ENCODE results near the gene CEP135. TPM values are rescaled to one million over a fixed set of nuclear protein-coding genes. Genes with fewer than 3 reads are reported as not detected.

The CEP135 gene
- total RNA-seq, 1 donor from 2014 or later = 8.2 TPM

GRCh38 chr4:56078866-56079265 is 130.1 kb downstream of the CEP135 start:
- H3K4me1 ChIP-seq (ENCODE audit: insufficient read depth, low read length) = no peaks in the 10 kb centered on the region
- H3K27ac Mint-ChIP-seq (ENCODE audit: unreplicated experiment) = no peak overlapping the region
- H4K20me1 ChIP-seq (ENCODE audit: insufficient read depth, low read length) = no peaks in the 10 kb centered on the region
- H3K4me3 ChIP-seq (ENCODE audit: insufficient read depth, low read depth, low read length) = no peak overlapping the region
- H3K36me3 ChIP-seq (ENCODE audit: insufficient read depth, low read length) = no peaks in the 10 kb centered on the region
- no peaks in the 10 kb centered on the region for H3K79me2 ChIP-seq (ENCODE audit: insufficient read depth, low read length)
- no peaks in the 10 kb centered on the region for H3K9me3 ChIP-seq (ENCODE audit: insufficient read depth, low read depth, low read length)
- H3K27ac ChIP-seq (ENCODE audit: low read depth, low read length) = no peak overlapping the region
- H3K4me1 Mint-ChIP-seq (ENCODE audit: low read depth, unreplicated experiment) = peaks cover 2% of the 10 kb centered on the region
- no peaks in the 10 kb centered on the region for H3K27me3 ChIP-seq (ENCODE audit: insufficient read depth, low read length)
- TF ChIP-seq EZH2 (IDR thresholded peaks at IDR 0.05; ENCODE audit: insufficient read depth, low read length) = no peak
- TF ChIP-seq, protein P1, sequence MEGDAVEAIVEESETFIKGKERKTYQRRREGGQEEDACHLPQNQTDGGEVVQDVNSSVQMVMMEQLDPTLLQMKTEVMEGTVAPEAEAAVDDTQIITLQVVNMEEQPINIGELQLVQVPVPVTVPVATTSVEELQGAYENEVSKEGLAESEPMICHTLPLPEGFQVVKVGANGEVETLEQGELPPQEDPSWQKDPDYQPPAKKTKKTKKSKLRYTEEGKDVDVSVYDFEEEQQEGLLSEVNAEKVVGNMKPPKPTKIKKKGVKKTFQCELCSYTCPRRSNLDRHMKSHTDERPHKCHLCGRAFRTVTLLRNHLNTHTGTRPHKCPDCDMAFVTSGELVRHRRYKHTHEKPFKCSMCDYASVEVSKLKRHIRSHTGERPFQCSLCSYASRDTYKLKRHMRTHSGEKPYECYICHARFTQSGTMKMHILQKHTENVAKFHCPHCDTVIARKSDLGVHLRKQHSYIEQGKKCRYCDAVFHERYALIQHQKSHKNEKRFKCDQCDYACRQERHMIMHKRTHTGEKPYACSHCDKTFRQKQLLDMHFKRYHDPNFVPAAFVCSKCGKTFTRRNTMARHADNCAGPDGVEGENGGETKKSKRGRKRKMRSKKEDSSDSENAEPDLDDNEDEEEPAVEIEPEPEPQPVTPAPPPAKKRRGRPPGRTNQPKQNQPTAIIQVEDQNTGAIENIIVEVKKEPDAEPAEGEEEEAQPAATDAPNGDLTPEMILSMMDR (IDR thresholded peaks at IDR 0.05; ENCODE audit: insufficient read depth, low read depth, low read length) = no peak
- no peak overlapping the region for H2AFZ ChIP-seq (ENCODE audit: low read depth, low read length)
- no peak overlapping the region for H3K9ac ChIP-seq (ENCODE audit: low read length)
- no peak overlapping the region for H3K4me3 Mint-ChIP-seq (ENCODE audit: unreplicated experiment)
- no peak for DNase-seq (ENCODE audit: low read depth)
- no peaks in the 10 kb centered on the region for H3K9me3 Mint-ChIP-seq (ENCODE audit: unreplicated experiment)
- H3K27me3 Mint-ChIP-seq (ENCODE audit: low read depth, unreplicated experiment) = no peaks in the 10 kb centered on the region
- no peaks in the 10 kb centered on the region for H3K36me3 Mint-ChIP-seq (ENCODE audit: low read depth, unreplicated experiment)
- no peak overlapping the region for H3K4me2 ChIP-seq (ENCODE audit: low read length)
- no peak for FAIRE-seq

DNA sequence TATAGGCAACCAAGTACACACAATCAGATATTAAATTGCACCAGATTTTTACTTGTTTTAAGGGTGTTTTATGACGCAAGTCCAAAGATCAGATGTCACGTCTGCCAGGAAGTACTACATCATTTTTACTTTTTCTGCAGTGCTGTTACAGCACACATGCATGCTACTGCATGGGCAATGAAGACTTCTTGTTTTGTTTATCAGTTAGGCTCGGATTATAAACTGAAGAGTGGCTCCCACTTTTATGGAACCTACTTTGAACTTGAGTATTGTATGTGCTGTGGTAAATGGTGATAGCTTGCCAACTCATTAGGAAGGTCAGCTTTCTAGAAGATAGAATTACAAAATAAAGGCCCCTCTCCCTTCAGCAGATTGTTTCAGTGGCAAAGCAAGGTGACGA is 131.6 kb downstream of the CEP135 start:
- Mint-ChIP-seq H3K4me1 (ENCODE audit: low read depth, unreplicated experiment) (peaks cover 3% of the 10 kb centered on the region), H3K9me3 (ENCODE audit: unreplicated experiment) (no peaks in the 10 kb centered on the region), H3K4me3 (ENCODE audit: unreplicated experiment) (no peak overlapping the region), H3K27me3 (ENCODE audit: low read depth, unreplicated experiment) (no peaks in the 10 kb centered on the region), H3K36me3 (ENCODE audit: low read depth, unreplicated experiment) (no peaks in the 10 kb centered on the region), H3K27ac (ENCODE audit: unreplicated experiment) (no peak overlapping the region)
- TF ChIP-seq, protein P1 (IDR thresholded peaks at IDR 0.05; ENCODE audit: insufficient read depth, low read depth, low read length) = no peak
- TF ChIP-seq EZH2 (IDR thresholded peaks at IDR 0.05; ENCODE audit: insufficient read depth, low read length) = no peak
- H4K20me1 ChIP-seq (ENCODE audit: insufficient read depth, low read length) = no peaks in the 10 kb centered on the region
- no peaks in the 10 kb centered on the region for H3K79me2 ChIP-seq (ENCODE audit: insufficient read depth, low read length)
- H3K27ac ChIP-seq (ENCODE audit: low read depth, low read length) = no peak overlapping the region
- FAIRE-seq (no peak), DNase-seq (ENCODE audit: low read depth) (no peak)
- no peaks in the 10 kb centered on the region for H3K36me3 ChIP-seq (ENCODE audit: insufficient read depth, low read length)
- H3K9ac ChIP-seq (ENCODE audit: low read length) = no peak overlapping the region
- no peak overlapping the region for H2AFZ ChIP-seq (ENCODE audit: low read depth, low read length)
- H3K4me2 ChIP-seq (ENCODE audit: low read length) = no peak overlapping the region
- H3K27me3 ChIP-seq (ENCODE audit: insufficient read depth, low read length) = no peaks in the 10 kb centered on the region
- no peaks in the 10 kb centered on the region for H3K9me3 ChIP-seq (ENCODE audit: insufficient read depth, low read depth, low read length)
- H3K4me1 ChIP-seq (ENCODE audit: insufficient read depth, low read length) = no peaks in the 10 kb centered on the region
- no peak overlapping the region for H3K4me3 ChIP-seq (ENCODE audit: insufficient read depth, low read depth, low read length)

GRCh38 chr4:56082829-56083228 is 134.1 kb downstream of the CEP135 start:
- no peak overlapping the region for H3K4me3 ChIP-seq (ENCODE audit: insufficient read depth, low read depth, low read length)
- no peak overlapping the region for H3K4me2 ChIP-seq (ENCODE audit: low read length)
- Mint-ChIP-seq H3K27ac (ENCODE audit: unreplicated experiment) (no peak overlapping the region), H3K4me1 (ENCODE audit: low read depth, unreplicated experiment) (peaks cover 4% of the 10 kb centered on the region), H3K36me3 (ENCODE audit: low read depth, unreplicated experiment) (no peaks in the 10 kb centered on the region), H3K9me3 (ENCODE audit: unreplicated experiment) (no peaks in the 10 kb centered on the region), H3K27me3 (ENCODE audit: low read depth, unreplicated experiment) (no peaks in the 10 kb centered on the region), H3K4me3 (ENCODE audit: unreplicated experiment) (no peak overlapping the region)
- no peaks in the 10 kb centered on the region for H4K20me1 ChIP-seq (ENCODE audit: insufficient read depth, low read length)
- DNase-seq (ENCODE audit: low read depth) (no peak), FAIRE-seq (no peak)
- no peak for TF ChIP-seq EZH2 (IDR thresholded peaks at IDR 0.05; ENCODE audit: insufficient read depth, low read length)
- TF ChIP-seq, protein P1 (IDR thresholded peaks at IDR 0.05; ENCODE audit: insufficient read depth, low read depth, low read length) = no peak
- no peaks in the 10 kb centered on the region for H3K79me2 ChIP-seq (ENCODE audit: insufficient read depth, low read length)
- H3K9ac ChIP-seq (ENCODE audit: low read length) = no peak overlapping the region
- no peaks in the 10 kb centered on the region for H3K36me3 ChIP-seq (ENCODE audit: insufficient read depth, low read length)
- no peaks in the 10 kb centered on the region for H3K9me3 ChIP-seq (ENCODE audit: insufficient read depth, low read depth, low read length)
- H3K4me1 ChIP-seq (ENCODE audit: insufficient read depth, low read length) = no peaks in the 10 kb centered on the region
- no peaks in the 10 kb centered on the region for H3K27me3 ChIP-seq (ENCODE audit: insufficient read depth, low read length)
- H3K27ac ChIP-seq (ENCODE audit: low read depth, low read length) = no peak overlapping the region
- no peak overlapping the region for H2AFZ ChIP-seq (ENCODE audit: low read depth, low read length)

Other genes starting within 250 kb of the CEP135 start
- not detected in 2 replicates for gene EXOC1L, start 129.2 kb upstream of the CEP135 start, total RNA-seq
- 29.9 and 33.3 TPM in 2 replicates for gene EXOC1, start 95.3 kb upstream of the CEP135 start, total RNA-seq

All from astrocyte (in vitro differentiated cells and primary cell).